Dermis blood vessel endothelial cell (primary cell): ENCODE results near the gene MYLK4. TPM values are rescaled to one million over a fixed set of nuclear protein-coding genes. Genes with fewer than 3 reads are reported as not detected.

ENCODE experiments used
- DNase-seq: peaks from one replicate; pipeline ENCODE4 v3.0.0; 2010
- total RNA-seq: library from RNA; depleted of rRNA; stranded (reverse); fragments of >200 nt; gene quantifications from 2 replicates; pipeline ENCODE4 v1.2.3, GENCODE V29; 2014

The MYLK4 gene
- total RNA-seq, 1 donor from 2014 or later = 0.51 TPM

DNA sequence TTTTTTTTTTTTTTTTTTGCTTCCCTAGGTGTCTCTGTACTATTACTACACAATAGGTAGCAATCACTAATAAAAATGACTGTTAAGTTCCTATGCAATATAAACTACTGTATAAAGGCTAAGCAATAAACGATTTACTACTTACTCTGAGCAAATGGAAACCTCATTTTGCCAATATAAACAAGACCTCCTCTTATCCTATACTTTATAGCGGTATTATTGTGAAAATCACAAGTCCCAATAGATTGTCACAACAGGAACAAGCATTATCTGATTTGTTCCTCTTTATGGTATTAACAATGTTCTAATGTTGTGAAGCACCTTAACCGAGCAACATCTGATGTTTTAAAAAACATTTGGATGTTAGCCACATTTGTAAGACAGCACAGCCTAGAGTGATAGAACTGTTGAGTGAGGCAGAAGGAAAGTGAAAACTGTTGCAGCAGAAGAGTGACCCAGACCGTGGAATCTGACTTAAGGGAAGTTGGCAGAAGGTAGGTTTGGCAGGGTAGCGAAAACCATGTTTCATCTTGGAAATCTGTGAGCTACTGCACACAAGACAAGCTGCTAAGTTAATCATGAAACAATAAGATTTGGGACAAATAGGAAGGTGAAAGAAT, 94.2 kb downstream of the MYLK4 start:
- no peak for DNase-seq

GRCh38 chr6:2655844-2656433, 94.8 kb downstream of the MYLK4 start:
- DNase-seq = no peak

DNA sequence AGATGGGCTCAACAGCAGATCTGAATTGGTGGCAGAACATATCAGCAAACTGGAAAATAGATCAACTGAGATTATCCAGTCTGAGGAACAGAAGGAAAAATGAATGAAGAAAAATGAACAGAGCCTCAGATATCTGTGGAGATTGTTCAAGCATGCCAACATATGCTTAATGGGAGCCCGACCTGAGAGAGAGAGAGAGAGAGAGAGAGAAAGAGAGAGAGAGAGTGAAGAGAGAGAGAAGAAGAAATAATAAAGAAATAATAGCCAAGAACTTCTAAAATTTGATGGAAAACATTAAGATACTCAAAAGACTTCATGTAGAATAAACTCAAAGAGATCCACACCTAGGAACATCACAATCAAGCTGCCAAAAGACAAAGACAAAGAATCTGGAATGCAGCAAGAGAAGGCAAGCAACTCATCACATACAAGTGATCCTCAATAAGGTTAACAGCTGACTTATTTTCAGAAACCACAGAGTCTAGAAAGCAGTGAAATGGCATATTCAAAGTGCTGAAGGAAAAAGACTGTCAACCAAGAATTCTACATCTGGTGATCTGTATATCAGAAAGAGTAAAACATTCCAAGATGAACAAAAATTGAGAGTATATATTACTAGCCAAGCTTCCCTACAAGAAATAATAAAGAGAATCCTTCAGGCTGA, 97.2 kb downstream of the MYLK4 start:
- no peak for DNase-seq

DNA sequence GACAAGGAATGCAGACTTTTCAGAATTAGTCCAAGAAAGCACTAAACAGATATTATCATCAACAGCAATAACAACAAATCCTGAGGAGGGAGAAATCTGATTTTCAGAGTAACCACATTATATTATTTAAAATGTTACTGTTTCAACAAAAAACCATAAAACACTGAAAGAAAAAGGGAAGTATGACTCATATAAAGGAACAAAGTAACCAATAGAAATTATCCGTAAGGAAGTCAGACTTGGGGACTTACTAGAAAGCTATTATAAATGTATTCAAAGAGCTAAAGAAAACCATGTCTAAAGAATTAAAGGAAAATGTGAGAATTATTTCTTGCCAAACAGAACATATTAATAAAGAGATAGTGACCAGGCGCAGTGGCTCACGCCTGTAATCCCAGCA, 98.1 kb downstream of the MYLK4 start:
- DNase-seq = no peak

- no peak for DNase-seq
These were observed 98.8 kb downstream of the MYLK4 start for GRCh38 chr6:2651961-2652360.

GRCh38 chr6:2651536-2651935, 99.2 kb downstream of the MYLK4 start:
- DNase-seq = no peak

GRCh38 chr6:2646346-2646745, 104.4 kb downstream of the MYLK4 start:
- no peak for DNase-seq

DNA sequence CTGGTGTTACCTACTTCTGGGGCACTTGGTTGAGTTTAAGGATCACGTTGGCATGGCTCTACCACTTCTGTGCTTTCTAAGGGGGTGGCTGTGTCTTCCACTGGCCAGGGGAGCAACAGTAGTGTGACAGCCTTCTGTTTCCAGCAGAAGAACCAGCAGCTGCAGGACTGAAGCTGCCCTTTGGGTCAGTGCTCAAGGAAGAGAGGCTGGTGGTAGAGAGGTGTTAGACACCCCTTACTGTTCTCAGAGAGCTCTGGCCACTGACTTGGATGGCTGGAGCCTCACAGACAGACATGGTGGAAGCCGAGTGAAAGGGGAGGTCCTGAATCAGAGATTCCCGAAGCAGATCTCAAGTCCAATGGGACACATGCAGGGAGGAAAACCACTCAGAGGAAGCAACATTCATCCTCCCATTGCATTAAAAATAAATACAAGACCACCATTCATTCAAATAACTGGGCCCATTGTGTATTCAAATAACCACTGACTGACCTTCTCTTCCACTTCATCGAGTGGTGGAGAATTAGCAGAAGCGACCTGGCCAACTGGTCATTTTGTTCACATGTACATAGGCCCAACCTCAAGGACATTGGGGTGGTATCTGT, 106.7 kb downstream of the MYLK4 start:
- DNase-seq = no peak

DNA sequence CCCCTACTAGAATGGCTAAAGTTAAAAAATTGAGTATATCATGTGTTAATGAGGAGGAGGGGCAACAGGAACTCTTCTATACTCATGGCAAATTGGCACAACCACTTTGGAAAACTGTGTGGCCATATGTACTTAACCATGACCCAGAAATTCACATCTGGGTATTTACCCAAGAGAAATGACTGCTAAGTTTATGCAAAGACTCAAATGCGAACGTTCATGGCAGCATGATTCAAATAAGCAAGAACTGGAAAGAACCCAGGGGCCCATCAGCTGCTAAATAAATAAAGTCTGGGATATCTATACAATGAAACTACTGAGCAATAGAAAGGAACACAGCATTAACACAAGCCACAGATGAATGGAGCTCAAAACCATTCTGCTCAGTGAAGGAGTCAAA, 107.6 kb downstream of the MYLK4 start:
- no peak for DNase-seq

DNA sequence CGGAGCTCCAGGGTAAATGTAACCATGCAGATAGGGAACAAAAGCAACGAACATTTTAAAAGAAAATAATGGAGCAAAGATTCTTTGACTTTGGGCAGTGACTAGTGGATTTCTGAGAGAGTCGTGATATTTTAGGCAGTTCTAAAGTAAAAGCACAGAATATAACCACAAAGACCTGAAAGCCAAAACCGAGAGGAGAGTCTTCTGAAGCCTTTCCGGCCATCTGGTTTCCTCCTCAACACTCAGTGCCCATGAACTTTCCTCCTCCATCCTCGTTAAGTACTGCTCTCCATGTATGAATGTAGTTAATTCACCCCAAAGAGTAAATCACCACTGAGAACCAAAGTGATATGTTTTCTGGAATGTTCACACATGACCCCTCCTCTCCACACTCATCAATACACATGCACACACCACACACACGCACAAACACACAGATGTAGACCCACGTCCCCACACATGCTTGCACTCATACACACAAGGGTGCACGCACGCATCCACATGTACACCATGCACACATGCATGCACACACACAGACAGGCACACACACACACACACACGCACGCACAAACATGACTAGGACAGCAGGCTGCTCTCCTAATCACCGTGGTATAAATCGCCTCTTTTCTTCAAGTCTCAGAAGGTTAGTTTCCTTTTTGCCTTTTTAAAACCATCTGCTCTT, 109.5 kb downstream of the MYLK4 start:
- no peak for DNase-seq

- no peak for DNase-seq
These were observed 110.2 kb downstream of the MYLK4 start for GRCh38 chr6:2640551-2640950.

GRCh38 chr6:2639896-2640295, 110.8 kb downstream of the MYLK4 start:
- no peak for DNase-seq

DNA sequence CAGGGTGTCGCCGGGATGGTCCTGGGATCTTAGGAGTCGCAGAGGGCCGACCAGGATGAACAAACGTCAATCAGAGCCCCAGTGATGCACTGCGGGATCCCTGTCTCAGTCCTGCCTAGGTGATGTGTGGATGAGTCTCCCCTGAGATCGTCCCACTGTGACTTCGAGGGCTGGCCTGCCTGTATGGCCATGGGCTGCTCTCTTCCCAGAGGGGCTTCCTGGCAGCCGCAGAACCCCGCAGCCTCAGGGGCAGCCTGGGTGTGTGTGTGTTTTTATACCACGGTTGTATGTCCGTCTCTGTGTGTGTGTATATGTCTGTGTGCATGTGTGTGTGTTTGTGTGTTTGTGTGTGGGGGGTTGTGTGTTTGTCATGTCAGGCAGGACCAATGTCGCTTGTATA, 111.6 kb downstream of the MYLK4 start:
- no peak for DNase-seq

GRCh38 chr6:2636672-2637071, 114.0 kb downstream of the MYLK4 start:
- DNase-seq = no peak

GRCh38 chr6:2635911-2636310, 114.8 kb downstream of the MYLK4 start:
- no peak for DNase-seq

- peak; percentile 94 for DNase-seq
These were observed 116.4 kb downstream of the MYLK4 start for GRCh38 chr6:2634139-2634964.

GRCh38 chr6:2633736-2634135, 117.0 kb downstream of the MYLK4 start:
- DNase-seq = peak; percentile 13

- no peak for DNase-seq
These were observed 117.6 kb downstream of the MYLK4 start for GRCh38 chr6:2632976-2633584.

DNA sequence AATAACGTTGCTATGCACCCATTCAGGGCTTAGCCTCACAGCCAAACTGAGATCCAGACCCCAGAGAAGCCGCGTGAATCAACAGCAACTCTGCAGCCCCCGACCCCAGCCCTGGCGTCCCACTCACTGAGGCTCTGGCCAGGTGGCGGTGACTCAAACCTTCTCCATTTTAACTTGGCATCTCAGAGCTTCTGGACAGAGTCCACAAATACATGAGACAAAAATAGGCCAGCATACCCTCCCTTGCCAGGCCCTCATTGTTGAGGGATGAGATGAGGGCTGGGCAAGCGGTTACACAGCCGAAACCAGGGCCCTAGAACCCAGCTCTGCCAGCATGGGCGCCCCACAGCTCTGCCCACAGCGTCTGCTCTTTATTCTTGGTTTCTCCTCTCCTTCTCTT, 118.4 kb downstream of the MYLK4 start:
- no peak for DNase-seq

DNA sequence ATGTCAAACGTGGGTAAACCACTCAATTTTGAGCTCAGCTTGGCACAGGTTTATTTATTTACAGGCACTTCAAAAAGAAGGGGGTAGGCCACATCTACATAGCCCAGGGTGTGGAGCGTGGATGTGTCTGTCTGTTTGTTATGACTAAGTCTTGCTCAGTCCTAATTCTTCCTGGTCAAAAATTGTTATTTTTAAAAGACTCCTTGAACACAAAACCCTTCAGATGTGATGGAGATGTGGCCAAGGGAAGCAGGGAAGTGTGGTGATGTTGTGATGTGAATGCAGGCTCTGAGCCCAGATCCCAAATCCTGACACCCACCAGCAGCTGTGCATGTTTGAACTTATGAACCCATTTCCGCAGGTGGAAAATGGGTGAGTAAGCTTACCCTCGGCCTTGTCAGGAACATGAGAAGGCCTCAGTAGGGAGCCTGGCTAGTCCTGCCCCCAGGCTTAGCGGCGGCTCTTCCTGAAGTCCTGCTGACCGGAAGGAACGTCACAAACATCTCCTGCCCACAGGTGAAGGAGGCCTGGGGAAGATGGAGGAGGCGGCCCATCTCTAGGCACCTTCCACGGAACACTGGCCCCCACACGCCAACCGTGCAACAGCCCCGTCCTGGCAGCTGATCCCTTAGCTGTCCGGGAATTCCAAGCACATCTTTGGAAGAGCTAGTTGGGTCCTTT, 119.7 kb downstream of the MYLK4 start:
- DNase-seq = peak; percentile 60

GRCh38 chr6:2630359-2630758, 120.4 kb downstream of the MYLK4 start:
- DNase-seq = peak; percentile 93
